Body of pancreas (tissue), 4 donors: ENCODE results near the gene CAPN1. TPM values are rescaled to one million over a fixed set of nuclear protein-coding genes. Genes with fewer than 3 reads are reported as not detected.

Experiments used
- ATAC-seq: fragments of 150-250 bp; one replicate; pipeline ENCODE4 v1.9.1; 2016
- DNase-seq, 4 donors: peaks; one replicate each; pipeline ENCODE4 v3.0.0-alpha.2; 2019
- H3K27ac ChIP-seq, 4 donors: fragments of 200-600 bp; sonication (generic); 1 replicate in 3 of 4; 2 replicates in 1 of 4; pipeline versions ENCODE4 v1.5.1 to v1.6.1; 2016 to 2019; ENCODE audit warnings: mild to moderate bottlenecking in 1 of 4, mixed read lengths in 1 of 4, moderate library complexity in 1 of 4
- H3K27me3 ChIP-seq, 2 donors: fragments of 200-600 bp; sonication (generic); one replicate each; pipeline ENCODE4 v1.6.0; 2016; ENCODE audit warnings: mild to moderate bottlenecking in 1 of 2
- H3K36me3 ChIP-seq, 2 donors: fragments of 200-600 bp; sonication (generic); replicated peaks in 1 of 2; 2 replicates each; pipeline ENCODE4 v1.5.1; 2016; ENCODE audit warnings: low read depth in 2 of 2; ENCODE audit not compliant: insufficient read depth in 1 of 2
- H3K4me1 ChIP-seq: fragments of 200-600 bp; sonication (generic); one replicate; pipeline ENCODE4 v1.6.0; 2016
- H3K4me3 ChIP-seq, 2 donors: fragments of 200-600 bp; sonication (generic); 1 replicate in 1 of 2; 2 replicates in 1 of 2; pipeline ENCODE4 v1.5.1; 2016 to 2019
- H3K9me3 ChIP-seq, 3 donors: fragments of 200-600 bp; sonication (generic); 1 replicate in 2 of 3; 2 replicates in 1 of 3; pipeline ENCODE4 v1.5.1; 2016
- POLR2A ChIP-seq, 3 donors: fragments of 450-650 bp; IDR thresholded peaks; one replicate each; pipeline ENCODE4 v1.6.1; 2016; ENCODE audit warnings: antibody characterized with exemption in 3 of 3, mild to moderate bottlenecking in 2 of 3
- WGBS, 2 donors: methylation state at CpG; one replicate each; pipeline ENCODE4 v1.1.5; 2017; 5-methylcytosine and 5-hydroxymethylcytosine counted together
- intact Hi-C: fragments of 100-400 bp; cut with DNase I; formaldehyde crosslinking; loops from one replicate; pipeline ENCODE4 v1.15.1; 2023
- total RNA-seq, 2 donors: library from RNA; depleted of rRNA; stranded (reverse); fragments of >200 nt; gene quantifications; one replicate each; pipeline ENCODE4 v1.1.0, GENCODE V29; 2016
- TF ChIP-seq, protein P1 (sequence below), 7 experiments: fragments of 450-650 bp in 4 of 7; fragments of 200-600 bp in 3 of 7; sonication (generic) in 3 of 7; IDR thresholded peaks; one replicate each; pipeline ENCODE4 v1.5.1; 2016 to 2019; ENCODE audit warnings: antibody characterized with exemption in 7 of 7

CAPN1 gene
- total RNA-seq, 2 donors from 2014 or later, result 142 to 245 TPM

- DNase-seq (no peak), ATAC-seq (no peak)
- no peak for TF ChIP-seq POLR2A (IDR thresholded peaks at IDR 0.05)
- TF ChIP-seq, protein P1, sequence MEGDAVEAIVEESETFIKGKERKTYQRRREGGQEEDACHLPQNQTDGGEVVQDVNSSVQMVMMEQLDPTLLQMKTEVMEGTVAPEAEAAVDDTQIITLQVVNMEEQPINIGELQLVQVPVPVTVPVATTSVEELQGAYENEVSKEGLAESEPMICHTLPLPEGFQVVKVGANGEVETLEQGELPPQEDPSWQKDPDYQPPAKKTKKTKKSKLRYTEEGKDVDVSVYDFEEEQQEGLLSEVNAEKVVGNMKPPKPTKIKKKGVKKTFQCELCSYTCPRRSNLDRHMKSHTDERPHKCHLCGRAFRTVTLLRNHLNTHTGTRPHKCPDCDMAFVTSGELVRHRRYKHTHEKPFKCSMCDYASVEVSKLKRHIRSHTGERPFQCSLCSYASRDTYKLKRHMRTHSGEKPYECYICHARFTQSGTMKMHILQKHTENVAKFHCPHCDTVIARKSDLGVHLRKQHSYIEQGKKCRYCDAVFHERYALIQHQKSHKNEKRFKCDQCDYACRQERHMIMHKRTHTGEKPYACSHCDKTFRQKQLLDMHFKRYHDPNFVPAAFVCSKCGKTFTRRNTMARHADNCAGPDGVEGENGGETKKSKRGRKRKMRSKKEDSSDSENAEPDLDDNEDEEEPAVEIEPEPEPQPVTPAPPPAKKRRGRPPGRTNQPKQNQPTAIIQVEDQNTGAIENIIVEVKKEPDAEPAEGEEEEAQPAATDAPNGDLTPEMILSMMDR (IDR thresholded peaks at IDR 0.05), result no peak
- intact Hi-C loops, result no loop called here
- Histone ChIP-seq H3K36me3 (no peaks in the 10 kb centered on the region), H3K9me3 (no peaks in the 10 kb centered on the region), H3K27me3 (no peaks in the 10 kb centered on the region), H3K4me3 (no peak overlapping the region), H3K4me1 (no peaks in the 10 kb centered on the region), H3K27ac (no peak overlapping the region)
- 58 to 65% methylated on average over 5 of the region's 5 CpGs for WGBS, 2 donors
Observed at GRCh38 chr11:65159012-65159411, 22.7 kb upstream of the CAPN1 start.

DNA sequence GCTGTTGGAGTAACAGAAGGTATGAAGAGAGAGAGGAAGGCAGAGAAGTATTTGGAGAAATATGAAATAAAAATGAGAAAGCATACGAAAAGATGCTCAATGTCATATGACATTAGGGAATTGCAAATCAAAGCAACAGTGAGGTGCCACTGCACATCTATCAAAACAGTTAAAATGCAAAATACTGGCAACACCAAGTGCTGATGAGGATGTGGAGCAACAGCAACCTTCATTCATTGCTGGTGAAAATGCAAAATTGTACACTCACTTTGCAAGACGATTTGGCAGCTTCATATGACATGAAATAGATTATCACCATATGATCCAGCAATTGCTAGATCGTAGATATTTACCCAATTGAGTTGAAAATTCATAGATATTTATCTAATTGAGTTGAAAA is 21.1 kb upstream of the CAPN1 start:
- 67 to 68% methylated on average over 3 of the region's 3 CpGs for WGBS, 2 donors
- ATAC-seq (no peak), DNase-seq (no peak)
- Histone ChIP-seq H3K27ac (no peak overlapping the region), H3K27me3 (no peaks in the 10 kb centered on the region), H3K36me3 (no peaks in the 10 kb centered on the region), H3K4me3 (no peak overlapping the region), H3K9me3 (no peaks in the 10 kb centered on the region), H3K4me1 (peaks cover 4% of the 10 kb centered on the region)
- TF ChIP-seq POLR2A (IDR thresholded peaks at IDR 0.05), result no peak
- TF ChIP-seq, protein P1 (IDR thresholded peaks at IDR 0.05), result no peak
- intact Hi-C loops, result no loop called here

GRCh38 chr11:65163684-65164083 is 18.0 kb upstream of the CAPN1 start:
- ATAC-seq, result no peak
- Histone ChIP-seq H3K9me3 (no peaks in the 10 kb centered on the region), H3K36me3 (no peaks in the 10 kb centered on the region), H3K4me1 (peaks cover 9% of the 10 kb centered on the region), H3K27ac (no peak overlapping the region), H3K4me3 (no peak overlapping the region), H3K27me3 (no peaks in the 10 kb centered on the region)
- no peak for TF ChIP-seq POLR2A (IDR thresholded peaks at IDR 0.05)
- TF ChIP-seq, protein P1 (IDR thresholded peaks at IDR 0.05), result no peak
- WGBS, 2 donors, result 82% methylated on average over 2 of the region's 2 CpGs
- intact Hi-C loops, result no loop called here
- DNase-seq, result no peak

- no peaks in the 10 kb centered on the region for H3K36me3 ChIP-seq
- no peak overlapping the region for H3K4me3 ChIP-seq
- intact Hi-C loops, result no loop called here
- 30 to 39% methylated on average over 31 of the region's 31 CpGs for WGBS, 2 donors
- TF ChIP-seq POLR2A (IDR thresholded peaks at IDR 0.05), result no peak
- TF ChIP-seq, protein P1 (IDR thresholded peaks at IDR 0.05), result no peak
- H3K9me3 ChIP-seq, result no peaks in the 10 kb centered on the region
- H3K4me1 ChIP-seq, result peaks cover 9% of the 10 kb centered on the region
- peak overlapping the region in 3 of 4 donors; percentile 25 to 43 (median 33) for H3K27ac ChIP-seq
- peak in 3 of 4 donors; percentile 28 to 39 (median 33) for DNase-seq
- peak; percentile 53 for ATAC-seq
- H3K27me3 ChIP-seq, result no peaks in the 10 kb centered on the region
Observed at GRCh38 chr11:65165410-65166317, 16.1 kb upstream of the CAPN1 start.
